Measurements from ENCODE around the gene SRD5A1. TPM values are rescaled to one million over a fixed set of nuclear protein-coding genes. Genes with fewer than 3 reads are reported as not detected.

Gene SRD5A1
- total RNA-seq, 1 experiment from 2014 or later = 24.7 TPM

GRCh38 chr5:6710070-6710469 is 76.8 kb downstream of the SRD5A1 start:
- no peak for TF ChIP-seq RAD21 (IDR thresholded peaks at IDR 0.05; ENCODE audit: low read depth)
- TF ChIP-seq FOSL1 (IDR thresholded peaks at IDR 0.05; ENCODE audit: low read depth) = no peak
- no peak for TF ChIP-seq CEBPB (IDR thresholded peaks at IDR 0.05; ENCODE audit: low read depth)
- no peak for TF ChIP-seq TCF7L2 (IDR thresholded peaks at IDR 0.05; ENCODE audit: borderline replicate concordance, extremely low read depth, insufficient read depth, insufficient read length)
- no peak for TF ChIP-seq POLR2A (IDR thresholded peaks at IDR 0.05; ENCODE audit: borderline replicate concordance, extremely low read depth, insufficient read depth, insufficient read length)
- no peak for TF ChIP-seq MAX (IDR thresholded peaks at IDR 0.05)
- no peak for TF ChIP-seq CTCF (IDR thresholded peaks at IDR 0.05 in 2 of 3, conservative IDR thresholded peaks at IDR 0.05 in 1 of 3; ENCODE audit: borderline replicate concordance in 1 of 3, insufficient read depth in 1 of 3, low read depth in 2 of 3, low read length in 2 of 3)
- no peak for TF ChIP-seq YY1 (IDR thresholded peaks at IDR 0.05; ENCODE audit: extremely low read depth, insufficient replicate concordance, low read depth, low read length)
- TF ChIP-seq REST (IDR thresholded peaks at IDR 0.05; ENCODE audit: low read depth) = no peak
- no peak for TF ChIP-seq ZBTB33 (IDR thresholded peaks at IDR 0.05; ENCODE audit: extremely low read depth, insufficient replicate concordance, low read length)
- no peak for TF ChIP-seq SIN3A (IDR thresholded peaks at IDR 0.05; ENCODE audit: low read depth)
- TF ChIP-seq ATF3 (IDR thresholded peaks at IDR 0.05) = no peak
- no peak for TF ChIP-seq ZNF274 (IDR thresholded peaks at IDR 0.05; ENCODE audit: low read depth, low read length)
- TF ChIP-seq CBX3 (IDR thresholded peaks at IDR 0.05; ENCODE audit: low read depth) = no peak
- no peak for TF ChIP-seq EZH2 (IDR thresholded peaks at IDR 0.05)
- TF ChIP-seq SP1 (IDR thresholded peaks at IDR 0.05; ENCODE audit: low read depth) = no peak
- TF ChIP-seq POLR2AphosphoS5 (IDR thresholded peaks at IDR 0.05; ENCODE audit: low read depth, low read length) = no peak
- TF ChIP-seq EGR1 (IDR thresholded peaks at IDR 0.05; ENCODE audit: low read depth) = no peak
- no peak overlapping the region for H2AFZ ChIP-seq (ENCODE audit: low read depth, low read length, poor library complexity, severe bottlenecking)
- no peak for DNase-seq (ENCODE audit: low read depth, low spot score)
- no peak overlapping the region for H3K27ac ChIP-seq (ENCODE audit: low read depth, low read length)
- ATAC-seq = no peak
- no peak overlapping the region for H3K4me2 ChIP-seq (ENCODE audit: low read length)
- H3K9me3 ChIP-seq (ENCODE audit: control insufficient read depth in 1 of 2, insufficient read depth in 1 of 2, low read depth in 1 of 2, low read length in 2 of 2) = no peaks in the 10 kb centered on the region
- CTCF ChIA-PET = no interaction called here
- H3K79me2 ChIP-seq (ENCODE audit: insufficient read depth, low read length) = peaks cover 8% of the 10 kb centered on the region
- no peak overlapping the region for H3K9ac ChIP-seq (ENCODE audit: low read length)
- no peak overlapping the region for H3K4me3 ChIP-seq (replicated peaks in 1 of 2; ENCODE audit: low read depth in 1 of 2, low read length in 2 of 2)
- no TSS peak for BruUV-seq (replicated peaks)
- no peaks in the 10 kb centered on the region for H3K36me3 ChIP-seq (ENCODE audit: control insufficient read depth in 1 of 2, insufficient read depth in 2 of 2, low read length in 2 of 2)
- H3K9me2 ChIP-seq (ENCODE audit: insufficient read depth) = no peaks in the 10 kb centered on the region
- RAD21 ChIA-PET (ENCODE audit: low non-redundant PET in 1 of 2, low total read pairs in 2 of 2, uncharacterized antibody in 2 of 2, unreplicated experiment in 2 of 2) = no interaction called here
- no peaks in the 10 kb centered on the region for H3K27me3 ChIP-seq (ENCODE audit: insufficient read depth, low read length)
- intact Hi-C loops (cut with micrococcal nuclease) = no loop called here
- peaks cover 4% of the 10 kb centered on the region for H4K20me1 ChIP-seq (ENCODE audit: insufficient read depth)
- POLR2A ChIA-PET = no interaction called here
- peaks cover 8 to 23% of the 10 kb centered on the region in 2 experiments for H3K4me1 ChIP-seq (ENCODE audit: control insufficient read depth in 1 of 2, insufficient read depth in 2 of 2, low read length in 2 of 2)

All from HCT116 (cell line).